ENCODE measurements around the gene LBX2.

- TF ChIP-seq, protein P1, sequence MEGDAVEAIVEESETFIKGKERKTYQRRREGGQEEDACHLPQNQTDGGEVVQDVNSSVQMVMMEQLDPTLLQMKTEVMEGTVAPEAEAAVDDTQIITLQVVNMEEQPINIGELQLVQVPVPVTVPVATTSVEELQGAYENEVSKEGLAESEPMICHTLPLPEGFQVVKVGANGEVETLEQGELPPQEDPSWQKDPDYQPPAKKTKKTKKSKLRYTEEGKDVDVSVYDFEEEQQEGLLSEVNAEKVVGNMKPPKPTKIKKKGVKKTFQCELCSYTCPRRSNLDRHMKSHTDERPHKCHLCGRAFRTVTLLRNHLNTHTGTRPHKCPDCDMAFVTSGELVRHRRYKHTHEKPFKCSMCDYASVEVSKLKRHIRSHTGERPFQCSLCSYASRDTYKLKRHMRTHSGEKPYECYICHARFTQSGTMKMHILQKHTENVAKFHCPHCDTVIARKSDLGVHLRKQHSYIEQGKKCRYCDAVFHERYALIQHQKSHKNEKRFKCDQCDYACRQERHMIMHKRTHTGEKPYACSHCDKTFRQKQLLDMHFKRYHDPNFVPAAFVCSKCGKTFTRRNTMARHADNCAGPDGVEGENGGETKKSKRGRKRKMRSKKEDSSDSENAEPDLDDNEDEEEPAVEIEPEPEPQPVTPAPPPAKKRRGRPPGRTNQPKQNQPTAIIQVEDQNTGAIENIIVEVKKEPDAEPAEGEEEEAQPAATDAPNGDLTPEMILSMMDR (conservative IDR thresholded peaks at IDR 0.05 in 1 of 2, IDR thresholded peaks at IDR 0.05 in 1 of 2; ENCODE audit: low read depth in 1 of 2, low read length in 2 of 2), result no peak
- no peak for TF ChIP-seq EZH2 (IDR thresholded peaks at IDR 0.05; ENCODE audit: low read length, missing control alignments)
Measured at GRCh38 chr2:74454654-74455511, 44.5 kb downstream of the LBX2 start, which contains the start of gene INO80B.
